Measurements from ENCODE around the gene TEKT5. TPM values are rescaled to one million over a fixed set of nuclear protein-coding genes. Genes with fewer than 3 reads are reported as not detected.

TEKT5 gene
- total and polyA plus RNA-seq, 12 donors = 0.59 to 0.69 TPM; not detected in 10

- no peak for TF ChIP-seq CTCF (IDR thresholded peaks at IDR 0.05)
- WGBS, 2 donors = 40 to 68% methylated on average over 6 of the region's 6 CpGs
Measured at GRCh38 chr16:10612649-10613179, 82.0 kb downstream of the TEKT5 start.

GRCh38 chr16:10611825-10612342 lies 82.8 kb downstream of the TEKT5 start:
- no peaks in the 10 kb centered on the region for H3K36me3 ChIP-seq
- intact Hi-C loops (cut with DNase I) = loop anchor here in 1 of 10 donors (10.0 kb wide), 1 partner anchor 123 kb away; no protein-coding TSS in a partner anchor
- no peak overlapping the region for H3K27ac ChIP-seq
- H3K27me3 ChIP-seq = no peaks in the 10 kb centered on the region
- ATAC-seq = no peak
- peaks cover 2 to 32% (median 18%) of the 10 kb centered on the region in 9 donors for H3K4me1 ChIP-seq
- TF ChIP-seq CTCF (IDR thresholded peaks at IDR 0.05) = no peak
- H3K9me3 ChIP-seq = no peaks in the 10 kb centered on the region
- H3K4me3 ChIP-seq = no peak overlapping the region
- 77 to 79% methylated on average over 6 of the region's 6 CpGs for WGBS, 2 donors
- no peak for DNase-seq

More at GRCh38 chr16:10612649-10613179, 82.0 kb downstream of the TEKT5 start:
- no peaks in the 10 kb centered on the region for H3K36me3 ChIP-seq
- no peak overlapping the region for H3K27ac ChIP-seq
- DNase-seq (no peak), ATAC-seq (no peak)
- H3K4me1 ChIP-seq = peaks cover 10 to 40% (median 27%) of the 10 kb centered on the region in 9 donors
- no peaks in the 10 kb centered on the region for H3K27me3 ChIP-seq
- intact Hi-C loops (cut with DNase I) = loop anchor here in 1 of 10 donors (10.0 kb wide), 1 partner anchor 122 kb away; no protein-coding TSS in a partner anchor
- no peaks in the 10 kb centered on the region for H3K9me3 ChIP-seq
- H3K4me3 ChIP-seq = no peak overlapping the region

GRCh38 chr16:10610499-10611184 lies 84.1 kb downstream of the TEKT5 start:
- intact Hi-C loops (cut with DNase I) = loop anchor here in 1 of 10 donors (10.0 kb wide), 1 partner anchor 124 kb away; no protein-coding TSS in a partner anchor
- no peak for TF ChIP-seq CTCF (IDR thresholded peaks at IDR 0.05)
- H3K9me3 ChIP-seq = no peaks in the 10 kb centered on the region
- H3K27ac ChIP-seq = no peak overlapping the region
- H3K4me3 ChIP-seq = no peak overlapping the region
- peaks cover 0 to 26% (median 15%) of the 10 kb centered on the region in 9 donors for H3K4me1 ChIP-seq
- H3K27me3 ChIP-seq = no peaks in the 10 kb centered on the region
- ATAC-seq (no peak), DNase-seq (no peak)
- whole genome bisulfite sequencing, 2 donors = 80 to 82% methylated on average over 13 of the region's 13 CpGs
- H3K36me3 ChIP-seq = no peaks in the 10 kb centered on the region

- H3K27ac ChIP-seq = peak overlapping the region in 8 of 10 donors; percentile 5 to 60 (median 30)
- ATAC-seq = peak; percentile 56 to 87 (median 66)
- TF ChIP-seq CTCF (IDR thresholded peaks at IDR 0.05) = no peak
Measured at GRCh38 chr16:10609402-10609774, 85.3 kb downstream of the TEKT5 start.

More at GRCh38 chr16:10609402-10609774, 85.3 kb downstream of the TEKT5 start:
- 48 to 53% methylated on average over 7 of the region's 7 CpGs for WGBS, 2 donors
- no peaks in the 10 kb centered on the region for H3K36me3 ChIP-seq
- intact Hi-C loops (cut with DNase I) = no loop called here
- no peaks in the 10 kb centered on the region for H3K9me3 ChIP-seq
- no peak overlapping the region for H3K4me3 ChIP-seq
- peaks cover 0 to 26% (median 15%) of the 10 kb centered on the region in 9 donors for H3K4me1 ChIP-seq
- DNase-seq = no peak
- no peaks in the 10 kb centered on the region for H3K27me3 ChIP-seq

Data from heart right ventricle (tissue), 16 donors.